Measurements from ENCODE around the gene TFDP2.

GRCh38 chr3:142127941-142128658 lies 21.2 kb downstream of the TFDP2 start:
- no peak for TF ChIP-seq FOXA1 (IDR thresholded peaks at IDR 0.05; ENCODE audit: borderline replicate concordance)
- TF ChIP-seq RAD21 (CRISPR knock-in tag; conservative IDR thresholded peaks at IDR 0.05 in 1 of 2, IDR thresholded peaks at IDR 0.05 in 1 of 2) = no peak
- no peak for TF ChIP-seq SAFB2 (IDR thresholded peaks at IDR 0.05; ENCODE audit: borderline replicate concordance, low read depth, low read length, severe bottlenecking)
- no peak for TF ChIP-seq ZNF217 (CRISPR knock-in tag; IDR thresholded peaks at IDR 0.05)
- no peak for TF ChIP-seq KHSRP (IDR thresholded peaks at IDR 0.05)
- TF ChIP-seq KDM1A (IDR thresholded peaks at IDR 0.05) = no peak
- TF ChIP-seq SREBF2 (CRISPR knock-in tag; IDR thresholded peaks at IDR 0.05) = no peak
- no peak for TF ChIP-seq GABPB2 (CRISPR knock-in tag; conservative IDR thresholded peaks at IDR 0.05)

All from K562 (cell line).